ENCODE measurements around the gene SLC36A1. TPM values are rescaled to one million over a fixed set of nuclear protein-coding genes. Genes with fewer than 3 reads are reported as not detected.

The SLC36A1 gene
- total RNA-seq, 1 donor from 2014 or later = 14.2 TPM

- Mint-ChIP-seq H3K27ac (no peak overlapping the region), H3K27me3 (no peaks in the 10 kb centered on the region), H3K36me3 (ENCODE audit: insufficient read depth) (peaks cover 2% of the 10 kb centered on the region), H3K4me3 (ENCODE audit: low read depth) (no peak overlapping the region), H3K4me1 (ENCODE audit: low read depth) (no peaks in the 10 kb centered on the region), H3K9me3 (ENCODE audit: low read depth) (no peaks in the 10 kb centered on the region)
- TF ChIP-seq, protein P1, sequence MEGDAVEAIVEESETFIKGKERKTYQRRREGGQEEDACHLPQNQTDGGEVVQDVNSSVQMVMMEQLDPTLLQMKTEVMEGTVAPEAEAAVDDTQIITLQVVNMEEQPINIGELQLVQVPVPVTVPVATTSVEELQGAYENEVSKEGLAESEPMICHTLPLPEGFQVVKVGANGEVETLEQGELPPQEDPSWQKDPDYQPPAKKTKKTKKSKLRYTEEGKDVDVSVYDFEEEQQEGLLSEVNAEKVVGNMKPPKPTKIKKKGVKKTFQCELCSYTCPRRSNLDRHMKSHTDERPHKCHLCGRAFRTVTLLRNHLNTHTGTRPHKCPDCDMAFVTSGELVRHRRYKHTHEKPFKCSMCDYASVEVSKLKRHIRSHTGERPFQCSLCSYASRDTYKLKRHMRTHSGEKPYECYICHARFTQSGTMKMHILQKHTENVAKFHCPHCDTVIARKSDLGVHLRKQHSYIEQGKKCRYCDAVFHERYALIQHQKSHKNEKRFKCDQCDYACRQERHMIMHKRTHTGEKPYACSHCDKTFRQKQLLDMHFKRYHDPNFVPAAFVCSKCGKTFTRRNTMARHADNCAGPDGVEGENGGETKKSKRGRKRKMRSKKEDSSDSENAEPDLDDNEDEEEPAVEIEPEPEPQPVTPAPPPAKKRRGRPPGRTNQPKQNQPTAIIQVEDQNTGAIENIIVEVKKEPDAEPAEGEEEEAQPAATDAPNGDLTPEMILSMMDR (IDR thresholded peaks at IDR 0.05; ENCODE audit: unreplicated experiment) = no peak
- DNase-seq (ENCODE audit: low spot score, unreplicated experiment) = no peak
Measured at GRCh38 chr5:151459680-151460324, 12.4 kb downstream of the SLC36A1 start.

- Mint-ChIP-seq H3K36me3 (ENCODE audit: insufficient read depth) (peaks cover 4% of the 10 kb centered on the region), H3K27me3 (no peaks in the 10 kb centered on the region), H3K9me3 (ENCODE audit: low read depth) (no peaks in the 10 kb centered on the region), H3K4me3 (ENCODE audit: low read depth) (no peak overlapping the region), H3K27ac (no peak overlapping the region), H3K4me1 (ENCODE audit: low read depth) (no peaks in the 10 kb centered on the region)
- no peak for DNase-seq (ENCODE audit: low spot score, unreplicated experiment)
- TF ChIP-seq, protein P1 (IDR thresholded peaks at IDR 0.05; ENCODE audit: unreplicated experiment) = no peak
Measured at GRCh38 chr5:151461312-151461711, 13.9 kb downstream of the SLC36A1 start.

DNA sequence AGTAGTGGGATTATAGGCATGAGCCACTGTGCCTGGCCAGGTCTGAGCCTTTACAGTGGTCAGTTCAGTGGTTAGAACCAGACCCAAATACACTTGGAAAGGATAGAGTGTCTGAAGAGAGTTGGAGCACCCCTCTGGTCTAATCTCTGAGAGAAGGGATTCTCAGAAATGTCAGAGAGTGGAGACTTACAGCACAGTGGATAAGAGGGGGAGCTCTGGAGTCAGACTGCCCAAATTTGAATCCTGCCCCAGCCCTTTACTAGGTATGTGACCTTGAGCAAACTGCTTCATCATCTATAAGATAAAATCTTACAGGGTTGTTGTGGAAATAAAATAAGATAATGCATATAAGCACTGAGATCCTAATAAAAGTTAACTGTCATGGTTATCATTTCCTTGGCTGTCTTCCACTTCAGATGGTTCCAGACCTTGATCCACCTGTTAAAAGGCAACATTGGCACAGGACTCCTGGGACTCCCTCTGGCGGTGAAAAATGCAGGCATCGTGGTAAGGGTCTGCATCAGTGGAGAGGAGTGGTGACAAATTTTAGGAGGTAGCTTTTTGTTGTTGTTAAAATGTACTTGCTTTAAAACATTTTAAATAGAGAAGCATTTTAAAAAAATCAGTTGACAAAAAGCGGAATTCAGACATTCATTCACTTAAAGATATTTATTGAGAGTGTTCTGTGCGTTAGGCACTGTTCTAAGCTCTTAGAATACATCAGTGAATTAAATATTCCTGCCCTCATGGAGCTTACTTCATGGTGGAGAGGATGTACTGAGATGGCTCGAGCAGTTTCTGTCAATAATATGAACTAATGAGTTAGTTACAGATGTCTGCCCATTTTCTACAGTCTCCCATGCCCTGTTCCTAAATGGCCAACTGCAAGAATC lies 16.0 kb downstream of the SLC36A1 start:
- Mint-ChIP-seq H3K27ac (no peak overlapping the region), H3K4me1 (ENCODE audit: low read depth) (no peaks in the 10 kb centered on the region), H3K36me3 (ENCODE audit: insufficient read depth) (peaks cover 6% of the 10 kb centered on the region), H3K4me3 (ENCODE audit: low read depth) (no peak overlapping the region), H3K27me3 (no peaks in the 10 kb centered on the region), H3K9me3 (ENCODE audit: low read depth) (no peaks in the 10 kb centered on the region)
- peak; percentile 12 for DNase-seq (ENCODE audit: low spot score, unreplicated experiment)
- TF ChIP-seq, protein P1 (IDR thresholded peaks at IDR 0.05; ENCODE audit: unreplicated experiment) = peak; percentile 71

GRCh38 chr5:151464101-151464500 lies 16.7 kb downstream of the SLC36A1 start:
- Mint-ChIP-seq H3K9me3 (ENCODE audit: low read depth) (no peaks in the 10 kb centered on the region), H3K36me3 (ENCODE audit: insufficient read depth) (peaks cover 6% of the 10 kb centered on the region), H3K4me3 (ENCODE audit: low read depth) (no peak overlapping the region), H3K27ac (no peak overlapping the region), H3K4me1 (ENCODE audit: low read depth) (no peaks in the 10 kb centered on the region), H3K27me3 (no peaks in the 10 kb centered on the region)
- no peak for DNase-seq (ENCODE audit: low spot score, unreplicated experiment)
- TF ChIP-seq, protein P1 (IDR thresholded peaks at IDR 0.05; ENCODE audit: unreplicated experiment) = no peak

DNA sequence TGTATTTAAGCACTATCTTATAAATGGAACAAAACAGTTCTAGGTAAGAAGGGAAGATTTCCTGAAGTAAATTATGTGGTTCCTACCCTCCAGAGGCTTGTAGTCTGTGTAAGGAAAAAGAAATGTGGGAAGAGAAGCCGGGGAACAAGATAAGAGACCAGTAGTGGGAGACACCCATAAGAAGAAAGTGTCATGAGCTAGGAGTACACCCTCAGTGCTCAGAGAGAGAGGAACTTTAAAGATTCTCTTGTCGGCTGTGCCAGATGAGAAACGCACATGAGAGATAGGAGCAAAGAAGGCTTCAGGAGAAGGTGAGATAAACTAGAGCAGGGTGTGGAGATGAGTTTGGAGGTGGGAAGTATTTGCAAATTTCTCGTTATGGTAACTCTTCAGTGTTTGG lies 18.1 kb downstream of the SLC36A1 start:
- Mint-ChIP-seq H3K27me3 (no peaks in the 10 kb centered on the region), H3K36me3 (ENCODE audit: insufficient read depth) (peaks cover 6% of the 10 kb centered on the region), H3K4me1 (ENCODE audit: low read depth) (peaks cover under 1% of the 10 kb centered on the region), H3K9me3 (ENCODE audit: low read depth) (no peaks in the 10 kb centered on the region), H3K4me3 (ENCODE audit: low read depth) (no peak overlapping the region), H3K27ac (no peak overlapping the region)
- TF ChIP-seq, protein P1 (IDR thresholded peaks at IDR 0.05; ENCODE audit: unreplicated experiment) = no peak
- DNase-seq (ENCODE audit: low spot score, unreplicated experiment) = no peak

All from progenitor cell of endocrine pancreas (in vitro differentiated cells).